Left lung (tissue), 10 donors: ENCODE measurements around the gene FOSL1. TPM values are rescaled to one million over a fixed set of nuclear protein-coding genes. Genes with fewer than 3 reads are reported as not detected.
A peak's percentile ranks its signal among the peaks of the same experiment; 100 is the strongest.

Experiments used
- ATAC-seq: fragments of 200-7000 bp; cut with Tn5 transposase; one replicate; pipeline ENCODE4 v1.9.1; 2020; ENCODE audit warnings: moderate library complexity
- DNase-seq, 4 donors: peaks; one replicate each; pipeline ENCODE4 v3.0.0-alpha.2; 2013 to 2020
- H3K27ac ChIP-seq, 2 donors: fragments of 200-600 bp; sonication (generic) in 1 of 2; one replicate each; pipeline versions ENCODE4 v1.5.0 to v1.8.0; 2020 to 2021
- H3K27me3 ChIP-seq, 2 donors: fragments of 200-600 bp; sonication (generic) in 1 of 2; one replicate each; pipeline versions ENCODE4 v1.5.0 to v1.8.0; 2020 to 2021
- H3K36me3 ChIP-seq, 2 donors: fragments of 200-600 bp; sonication (generic) in 1 of 2; one replicate each; pipeline versions ENCODE4 v1.5.0 to v1.8.0; 2020 to 2021
- H3K4me1 ChIP-seq, 2 donors: fragments of 200-600 bp; one replicate each; pipeline ENCODE4 v1.8.0; 2021
- H3K4me3 ChIP-seq, 2 donors: fragments of 200-600 bp; sonication (generic) in 1 of 2; one replicate each; pipeline versions ENCODE4 v1.5.0 to v1.8.0; 2020 to 2021; ENCODE audit warnings: mild to moderate bottlenecking in 1 of 2
- H3K9me3 ChIP-seq, 2 donors: fragments of 200-600 bp; sonication (generic) in 1 of 2; one replicate each; pipeline versions ENCODE4 v1.5.0 to v1.8.0; 2020 to 2021
- CTCF ChIP-seq, 2 donors: fragments of 200-600 bp; sonication (generic) in 1 of 2; IDR thresholded peaks; one replicate each; pipeline versions ENCODE4 v1.5.0 to v1.8.0; 2021; ENCODE audit warnings: antibody characterized with exemption in 2 of 2
- intact Hi-C, 2 donors: fragments of 100-400 bp; cut with DNase I; formaldehyde crosslinking; loops; one replicate each; pipeline versions ENCODE4 v1.11.2 to v1.14.2; 2022
- polyA plus RNA-seq, 6 donors: library from polyadenylated mRNA; unstranded; fragments of 120-200 nt; gene quantifications; one replicate each; pipeline ENCODE4 v1.2.1, GENCODE V29; 2013; ENCODE audit not compliant: insufficient read length in 6 of 6
- total RNA-seq, 2 donors: library from RNA; stranded (reverse); fragmentation: NEBNext Ultra II Directional; extraction: Animal tissue kit (Norgen Biotek cat#: 25700); gene quantifications; one replicate each; pipeline ENCODE4 v1.2.1, GENCODE V29; 2021
- donor health status: DM: no; HTN: yes; CAD: no.
- donor health status: DM: no; HTN: no; CAD: no.

FOSL1 gene
- total and polyA plus RNA-seq, 8 donors, result 0.17 to 16.3 (median 0.22) TPM; not detected in 2

- peaks cover 10 to 61% of the 10 kb centered on the region in 2 donors for H3K4me1 ChIP-seq
- H3K36me3 ChIP-seq, result peaks cover 0 to 66% of the 10 kb centered on the region in 2 donors
- no peak overlapping the region for H3K27ac ChIP-seq
- H3K4me3 ChIP-seq, result no peak overlapping the region
- no peak for TF ChIP-seq CTCF (IDR thresholded peaks at IDR 0.05)
- peak in 1 of 4 donors; percentile 59 for DNase-seq
- ATAC-seq, result no peak
- no peaks in the 10 kb centered on the region for H3K9me3 ChIP-seq
- no peaks in the 10 kb centered on the region for H3K27me3 ChIP-seq
- intact Hi-C loops, result no loop called here
Observed at GRCh38 chr11:65862941-65863888, 37.0 kb downstream of the FOSL1 start.

GRCh38 chr11:65862191-65862735, 37.9 kb downstream of the FOSL1 start:
- ATAC-seq, result no peak
- H3K9me3 ChIP-seq, result no peaks in the 10 kb centered on the region
- H3K4me3 ChIP-seq, result no peak overlapping the region
- H3K4me1 ChIP-seq, result peaks cover 10 to 53% of the 10 kb centered on the region in 2 donors
- H3K27me3 ChIP-seq, result no peaks in the 10 kb centered on the region
- intact Hi-C loops, result no loop called here
- no peak overlapping the region for H3K27ac ChIP-seq
- H3K36me3 ChIP-seq, result peaks cover 0 to 57% of the 10 kb centered on the region in 2 donors
- no peak for TF ChIP-seq CTCF (IDR thresholded peaks at IDR 0.05)
- peak in 1 of 4 donors; percentile 39 for DNase-seq

- Histone ChIP-seq H3K4me3 (peak overlapping the region; percentile 78 to 96), H3K9me3 (no peaks in the 10 kb centered on the region), H3K4me1 (peaks cover 10 to 50% of the 10 kb centered on the region in 2 donors), H3K36me3 (peaks cover 0 to 51% of the 10 kb centered on the region in 2 donors), H3K27me3 (no peaks in the 10 kb centered on the region), H3K27ac (peak overlapping the region in 1 of 2 donors; percentile 99)
- intact Hi-C loops, result no loop called here
- DNase-seq, result peak in 1 of 4 donors; percentile 65
- ATAC-seq, result no peak
- no peak for TF ChIP-seq CTCF (IDR thresholded peaks at IDR 0.05)
Observed at GRCh38 chr11:65861533-65862183, 38.5 kb downstream of the FOSL1 start.

- TF ChIP-seq CTCF (IDR thresholded peaks at IDR 0.05), result no peak
- intact Hi-C loops, result no loop called here
- Histone ChIP-seq H3K4me1 (peaks cover 15 to 55% of the 10 kb centered on the region in 2 donors), H3K27me3 (no peaks in the 10 kb centered on the region), H3K4me3 (peak overlapping the region; percentile 78 to 96), H3K27ac (peak overlapping the region; percentile 95 to 99), H3K36me3 (peaks cover 0 to 47% of the 10 kb centered on the region in 2 donors), H3K9me3 (no peaks in the 10 kb centered on the region)
- no peak for DNase-seq
- ATAC-seq, result no peak
Observed at GRCh38 chr11:65861165-65861505, 39.1 kb downstream of the FOSL1 start.
